ENCODE measurements around the gene SLC4A1AP. TPM values are rescaled to one million over a fixed set of nuclear protein-coding genes. Genes with fewer than 3 reads are reported as not detected.
A peak's percentile ranks its signal among the peaks of the same experiment; 100 is the strongest.

Gene SLC4A1AP
- total RNA-seq, 4 donors from 2014 or later, result 9.0 to 21.1 (median 16.1) TPM

- Histone ChIP-seq H3K36me3 (no peaks in the 10 kb centered on the region), H3K27me3 (no peaks in the 10 kb centered on the region), H3K4me1 (peaks cover 0 to 20% (median 8%) of the 10 kb centered on the region in 4 donors), H3K27ac (peak overlapping the region in 1 of 4 donors; percentile 78), H3K9me3 (no peaks in the 10 kb centered on the region), H3K4me3 (no peak overlapping the region)
- TF ChIP-seq CTCF (IDR thresholded peaks at IDR 0.05) (no peak), EP300 (IDR thresholded peaks at IDR 0.05; ENCODE audit: low read depth) (no peak), POLR2A (IDR thresholded peaks at IDR 0.05) (no peak), POLR2AphosphoS5 (IDR thresholded peaks at IDR 0.05) (no peak)
- no peak for DNase-seq
- WGBS, 2 donors (ENCODE audit: low coverage in 1 of 2), result 67 to 70% methylated on average over 1 of the region's 1 CpG
- intact Hi-C loops (cut with DNase I; ENCODE audit: low total_unique reads), result no loop called here
- in situ Hi-C loops (cut with MboI; ENCODE audit: low pct_ligation_motif_present in 1 of 4, low pct_unique_long_range_greater_than_20kb in 1 of 4, low sequenced_read_pairs in 3 of 4), result loop anchor here in 2 of 4 donors (25.0 kb wide), 2 partner anchors 703 to 728 kb away; no protein-coding TSS in a partner anchor
Measured at GRCh38 chr2:27734305-27734704, 70.6 kb downstream of the SLC4A1AP start.

- TF ChIP-seq EP300 (IDR thresholded peaks at IDR 0.05; ENCODE audit: low read depth), result peak; percentile 98
- TF ChIP-seq POLR2A (IDR thresholded peaks at IDR 0.05), result peak; percentile 68
- peak in 1 of 5 experiments; percentile 47 for TF ChIP-seq CTCF (IDR thresholded peaks at IDR 0.05)
- peak; percentile 78 to 90 (median 88) for TF ChIP-seq POLR2AphosphoS5 (IDR thresholded peaks at IDR 0.05)
Measured at GRCh38 chr2:27735263-27735904, 71.7 kb downstream of the SLC4A1AP start.

GRCh38 chr2:27736031-27736889 lies 72.6 kb downstream of the SLC4A1AP start:
- no peak for DNase-seq
- TF ChIP-seq CTCF (IDR thresholded peaks at IDR 0.05) (no peak), POLR2AphosphoS5 (IDR thresholded peaks at IDR 0.05) (no peak), POLR2A (IDR thresholded peaks at IDR 0.05) (no peak), EP300 (IDR thresholded peaks at IDR 0.05; ENCODE audit: low read depth) (no peak)
- WGBS, 2 donors (ENCODE audit: low coverage in 1 of 2), result 91 to 94% methylated on average over 3 to 10 of the region's 10 CpGs

More at GRCh38 chr2:27735263-27735904, 71.7 kb downstream of the SLC4A1AP start:
- DNase-seq, result peak; percentile 78
- Histone ChIP-seq H3K4me3 (peak overlapping the region; percentile 18 to 44 (median 40)), H3K27me3 (no peaks in the 10 kb centered on the region), H3K9me3 (no peaks in the 10 kb centered on the region), H3K4me1 (peaks cover 0 to 20% (median 8%) of the 10 kb centered on the region in 4 donors), H3K36me3 (no peaks in the 10 kb centered on the region), H3K27ac (peak overlapping the region; percentile 70 to 81 (median 74))
- in situ Hi-C loops (cut with MboI; ENCODE audit: low pct_ligation_motif_present in 1 of 4, low pct_unique_long_range_greater_than_20kb in 1 of 4, low sequenced_read_pairs in 3 of 4), result loop anchor here in 2 of 4 donors (25.0 kb wide), 2 partner anchors 702 to 727 kb away; no protein-coding TSS in a partner anchor
- 9% methylated on average over 34 of the region's 51 CpGs; no CpG with 5 or more reads in 1 of the 2 donors for WGBS, 2 donors (ENCODE audit: low coverage in 1 of 2)
- intact Hi-C loops (cut with DNase I; ENCODE audit: low total_unique reads), result no loop called here

GRCh38 chr2:27736890-27737204 lies 73.2 kb downstream of the SLC4A1AP start:
- no peaks in the 10 kb centered on the region for H3K36me3 ChIP-seq
- H3K27me3 ChIP-seq, result no peaks in the 10 kb centered on the region
- intact Hi-C loops (cut with DNase I; ENCODE audit: low total_unique reads), result no loop called here
- H3K4me3 ChIP-seq, result no peak overlapping the region
- 93% methylated on average over 6 of the region's 6 CpGs; no CpG with 5 or more reads in 1 of the 2 donors for WGBS, 2 donors (ENCODE audit: low coverage in 1 of 2)
- no peak for DNase-seq
- peaks cover 0 to 20% (median 8%) of the 10 kb centered on the region in 4 donors for H3K4me1 ChIP-seq
- peak overlapping the region in 3 of 4 donors; percentile 0 to 81 (median 70) for H3K27ac ChIP-seq
- no peak for TF ChIP-seq POLR2A (IDR thresholded peaks at IDR 0.05)
- no peak for TF ChIP-seq EP300 (IDR thresholded peaks at IDR 0.05; ENCODE audit: low read depth)
- no peak for TF ChIP-seq POLR2AphosphoS5 (IDR thresholded peaks at IDR 0.05)
- no peak for TF ChIP-seq CTCF (IDR thresholded peaks at IDR 0.05)
- in situ Hi-C loops (cut with MboI; ENCODE audit: low pct_ligation_motif_present in 1 of 4, low pct_unique_long_range_greater_than_20kb in 1 of 4, low sequenced_read_pairs in 3 of 4), result loop anchor here in 2 of 4 donors (25.0 kb wide), 2 partner anchors 700 to 725 kb away; no protein-coding TSS in a partner anchor
- H3K9me3 ChIP-seq, result no peaks in the 10 kb centered on the region

More at GRCh38 chr2:27736031-27736889, 72.6 kb downstream of the SLC4A1AP start:
- Histone ChIP-seq H3K4me3 (peak overlapping the region in 3 of 4 donors; percentile 39 to 44 (median 42)), H3K27ac (peak overlapping the region; percentile 70 to 81 (median 74)), H3K36me3 (no peaks in the 10 kb centered on the region), H3K4me1 (peaks cover 0 to 20% (median 8%) of the 10 kb centered on the region in 4 donors), H3K27me3 (no peaks in the 10 kb centered on the region), H3K9me3 (no peaks in the 10 kb centered on the region)
- intact Hi-C loops (cut with DNase I; ENCODE audit: low total_unique reads) (no loop called here), in situ Hi-C loops (cut with MboI; ENCODE audit: low pct_ligation_motif_present in 1 of 4, low pct_unique_long_range_greater_than_20kb in 1 of 4, low sequenced_read_pairs in 3 of 4) (loop anchor here in 2 of 4 donors (25.0 kb wide), 2 partner anchors 701 to 726 kb away; no protein-coding TSS in a partner anchor)

All from transverse colon (tissue), 4 donors.